BLaER1 treated with 17β-estradiol and CSF1 and Interleukin-3, amounts not matched to agents 10 nM and 100 nM (cell line): Measurements from ENCODE around the gene PLA2G2C.
"Not testable (repeated sequence)": the region's sequence is repeated elsewhere in the genome, so short reads cannot be mapped to it uniquely, and the experiment has no call there.

Experiments used
- H3K27ac ChIP-seq, 11 experiments: shearing (Covaris generic); formaldehyde crosslinking; 2 replicates each; pipeline ENCODE4 v1.8.1; 2022
- H3K27me3 ChIP-seq, 11 experiments: shearing (Covaris generic); formaldehyde crosslinking; 2 replicates each; pipeline ENCODE4 v1.8.1; 2022
- H3K36me3 ChIP-seq, 11 experiments: shearing (Covaris generic); formaldehyde crosslinking; 2 replicates each; pipeline ENCODE4 v1.8.1; 2022
- H3K4me1 ChIP-seq, 10 experiments: shearing (Covaris generic); formaldehyde crosslinking; 2 replicates each; pipeline ENCODE4 v1.8.1; 2022
- H3K4me2 ChIP-seq, 11 experiments: shearing (Covaris generic); formaldehyde crosslinking; 2 replicates each; pipeline ENCODE4 v1.8.1; 2022
- H3K4me3 ChIP-seq, 10 experiments: shearing (Covaris generic); formaldehyde crosslinking; 2 replicates each; pipeline ENCODE4 v1.8.1; 2022
- H3K9ac ChIP-seq, 11 experiments: shearing (Covaris generic); formaldehyde crosslinking; 2 replicates each; pipeline ENCODE4 v1.8.1; 2022
- H3K9me3 ChIP-seq, 11 experiments: shearing (Covaris generic); formaldehyde crosslinking; replicated peaks in 1 of 11; 2 replicates each; pipeline ENCODE4 v1.8.1; 2022
- H4K20me1 ChIP-seq, 11 experiments: shearing (Covaris generic); formaldehyde crosslinking; 2 replicates each; pipeline ENCODE4 v1.8.1; 2022
- Cebpa-rat ChIP-seq, 11 experiments: shearing (Covaris generic); IDR thresholded peaks; 2 replicates each; pipeline ENCODE4 v1.8.1; 2022

The PLA2G2C gene

GRCh38 chr1:20224546-20224945, 38.2 kb upstream of the PLA2G2C start:
- no peaks in the 10 kb centered on the region for H3K27me3 ChIP-seq
- no peak for TF ChIP-seq Cebpa-rat (IDR thresholded peaks at IDR 0.05)

GRCh38 chr1:20223551-20224419, 37.5 kb upstream of the PLA2G2C start:
- no peak overlapping the region for H3K9ac ChIP-seq
- H3K4me2 ChIP-seq, result peak overlapping the region in 4 of 11 experiments; percentile 1 to 58 (median 46); a peak in 6 of 22 replicates
- H3K9me3 ChIP-seq, result peaks cover 0 to 4% (median 0%) of the 10 kb centered on the region in 11 experiments; a peak in 1 of 22 replicates
- no peak overlapping the region for H3K4me3 ChIP-seq
- TF ChIP-seq Cebpa-rat (IDR thresholded peaks at IDR 0.05), result no peak
- H3K36me3 ChIP-seq, result no peaks in the 10 kb centered on the region
- H3K27me3 ChIP-seq, result no peaks in the 10 kb centered on the region
- peaks cover 0 to 12% (median 0%) of the 10 kb centered on the region in 10 experiments; a peak in 8 of 20 replicates for H3K4me1 ChIP-seq
- no peak overlapping the region for H3K27ac ChIP-seq
- no peaks in the 10 kb centered on the region for H4K20me1 ChIP-seq

More at GRCh38 chr1:20224546-20224945, 38.2 kb upstream of the PLA2G2C start:
- H3K4me3 ChIP-seq, result no peak overlapping the region
- H3K4me1 ChIP-seq, result peaks cover 0 to 12% (median 0%) of the 10 kb centered on the region in 10 experiments; a peak in 8 of 20 replicates
- H3K4me2 ChIP-seq, result no peak overlapping the region
- H3K9me3 ChIP-seq, result peaks cover 0 to 4% (median 0%) of the 10 kb centered on the region in 11 experiments; a peak in 1 of 22 replicates
- H3K36me3 ChIP-seq, result no peaks in the 10 kb centered on the region
- H3K27ac ChIP-seq, result no peak overlapping the region
- no peak overlapping the region for H3K9ac ChIP-seq
- H4K20me1 ChIP-seq, result no peaks in the 10 kb centered on the region

- Histone ChIP-seq H4K20me1 (no peaks in the 10 kb centered on the region), H3K9me3 (peaks cover 0 to 4% (median 0%) of the 10 kb centered on the region in 11 experiments; a peak in 1 of 22 replicates), H3K27ac (no peak overlapping the region), H3K27me3 (no peaks in the 10 kb centered on the region), H3K4me2 (peak overlapping the region in 7 of 11 experiments; percentile 1 to 58 (median 44); a peak in 8 of 22 replicates), H3K4me1 (peaks cover 0 to 12% (median 0%) of the 10 kb centered on the region in 10 experiments; a peak in 8 of 20 replicates), H3K9ac (no peak overlapping the region), H3K36me3 (no peaks in the 10 kb centered on the region), H3K4me3 (no peak overlapping the region)
- no peak for TF ChIP-seq Cebpa-rat (IDR thresholded peaks at IDR 0.05)
Measured at GRCh38 chr1:20223106-20223505, 36.8 kb upstream of the PLA2G2C start.

GRCh38 chr1:20220036-20220435, 33.7 kb upstream of the PLA2G2C start:
- Histone ChIP-seq H3K9ac (no peak overlapping the region), H3K36me3 (no peaks in the 10 kb centered on the region), H3K4me1 (peaks cover 0 to 12% (median 0%) of the 10 kb centered on the region in 10 experiments; a peak in 8 of 20 replicates), H3K9me3 (no peaks in the 10 kb centered on the region), H3K27ac (no peak overlapping the region), H3K27me3 (no peaks in the 10 kb centered on the region), H3K4me3 (no peak overlapping the region), H3K4me2 (no peak overlapping the region), H4K20me1 (no peaks in the 10 kb centered on the region)
- no peak for TF ChIP-seq Cebpa-rat (IDR thresholded peaks at IDR 0.05)

- H3K36me3 ChIP-seq, H3K9me3 ChIP-seq, H3K9ac ChIP-seq, H3K4me3 ChIP-seq, H3K27me3 ChIP-seq, H4K20me1 ChIP-seq, H3K4me2 ChIP-seq, H3K27ac ChIP-seq: not testable (repeated sequence)
- peaks cover 0 to 12% (median under 1%) of the 10 kb centered on the region in 10 experiments; a peak in 10 of 20 replicates for H3K4me1 ChIP-seq
Measured at GRCh38 chr1:20219053-20219452, 32.7 kb upstream of the PLA2G2C start.

GRCh38 chr1:20216574-20216973, 30.3 kb upstream of the PLA2G2C start:
- no peak overlapping the region for H3K27ac ChIP-seq
- no peak overlapping the region for H3K9ac ChIP-seq
- TF ChIP-seq Cebpa-rat (IDR thresholded peaks at IDR 0.05), result no peak

GRCh38 chr1:20215716-20216115, 29.4 kb upstream of the PLA2G2C start:
- H3K4me3 ChIP-seq, result no peak overlapping the region

More at GRCh38 chr1:20216574-20216973, 30.3 kb upstream of the PLA2G2C start:
- H4K20me1 ChIP-seq, result no peaks in the 10 kb centered on the region
- no peaks in the 10 kb centered on the region for H3K27me3 ChIP-seq
- H3K4me3 ChIP-seq, result no peak overlapping the region
- no peaks in the 10 kb centered on the region for H3K9me3 ChIP-seq
- H3K4me1 ChIP-seq, result peaks cover 6 to 26% (median 22%) of the 10 kb centered on the region in 10 experiments; a peak in 19 of 20 replicates
- H3K4me2 ChIP-seq, result no peak overlapping the region
- H3K36me3 ChIP-seq, result no peaks in the 10 kb centered on the region

GRCh38 chr1:20212685-20213331, 26.5 kb upstream of the PLA2G2C start:
- no peaks in the 10 kb centered on the region for H3K9me3 ChIP-seq
- H3K36me3 ChIP-seq, result no peaks in the 10 kb centered on the region
- H3K4me2 ChIP-seq, result peak overlapping the region; percentile 73 to 97 (median 86)
- peak in 1 of 11 experiments; percentile 50; a peak in 1 of 22 replicates for TF ChIP-seq Cebpa-rat (IDR thresholded peaks at IDR 0.05)
- H3K4me1 ChIP-seq, result peaks cover 6 to 42% (median 34%) of the 10 kb centered on the region in 10 experiments; a peak in 19 of 20 replicates
- peak overlapping the region in 3 of 10 experiments; percentile 16 to 41 (median 29); a peak in 5 of 20 replicates for H3K4me3 ChIP-seq
- no peaks in the 10 kb centered on the region for H4K20me1 ChIP-seq
- peak overlapping the region in 8 of 11 experiments; percentile 2 to 61 (median 48); a peak in 7 of 22 replicates for H3K27ac ChIP-seq
- peak overlapping the region in 10 of 11 experiments; percentile 0 to 59 (median 42); a peak in 14 of 22 replicates for H3K9ac ChIP-seq
- no peaks in the 10 kb centered on the region for H3K27me3 ChIP-seq

More at GRCh38 chr1:20215716-20216115, 29.4 kb upstream of the PLA2G2C start:
- Histone ChIP-seq H3K36me3 (no peaks in the 10 kb centered on the region), H3K27me3 (no peaks in the 10 kb centered on the region), H3K4me1 (peaks cover 6 to 28% (median 24%) of the 10 kb centered on the region in 10 experiments; a peak in 19 of 20 replicates), H3K4me2 (no peak overlapping the region), H3K9ac (no peak overlapping the region), H3K27ac (no peak overlapping the region), H3K9me3 (no peaks in the 10 kb centered on the region), H4K20me1 (no peaks in the 10 kb centered on the region)
- TF ChIP-seq Cebpa-rat (IDR thresholded peaks at IDR 0.05), result no peak
